Measurements from ENCODE around the gene FAM174C.
"Not testable (repeated sequence)": the region's sequence is repeated elsewhere in the genome, so short reads cannot be mapped to it uniquely, and the experiment has no call there.

FAM174C gene

GRCh38 chr19:1237027-1237659 is 38.2 kb upstream of the FAM174C start:
- DNase-seq (ENCODE audit: low read depth): no peak

GRCh38 chr19:1237754-1238368 is 37.5 kb upstream of the FAM174C start, which contains the start of gene CBARP:
TSS of gene CBARP (minus strand) at chr19:1238005. CDS start at chr19:1236100, 1,905 bp downstream.
- DNase-seq (ENCODE audit: low read depth): no peak

GRCh38 chr19:1238369-1239303 is 36.7 kb upstream of the FAM174C start:
- no peak for DNase-seq (ENCODE audit: low read depth)

- DNase-seq (ENCODE audit: low read depth): no peak
Measured at GRCh38 chr19:1239420-1239795, 35.9 kb upstream of the FAM174C start.

- DNase-seq (ENCODE audit: low read depth): peak; percentile 81
Measured at GRCh38 chr19:1239796-1240737, 35.3 kb upstream of the FAM174C start.

- DNase-seq (ENCODE audit: low read depth): no peak
Measured at GRCh38 chr19:1240925-1241324, 34.4 kb upstream of the FAM174C start.

GRCh38 chr19:1241417-1242095 is 33.8 kb upstream of the FAM174C start, which contains the start of gene ATP5F1D:
TSS of gene ATP5F1D (plus strand) at chr19:1241751. CDS start at chr19:1241851, 100 bp downstream.
- DNase-seq (ENCODE audit: low read depth): peak; percentile 90

GRCh38 chr19:1243768-1244692 is 31.3 kb upstream of the FAM174C start:
- peak; percentile 71 for DNase-seq (ENCODE audit: low read depth)

- DNase-seq (ENCODE audit: low read depth): no peak
Measured at GRCh38 chr19:1244693-1245451, 30.5 kb upstream of the FAM174C start.

GRCh38 chr19:1245494-1246264 is 29.7 kb upstream of the FAM174C start:
- no peak for DNase-seq (ENCODE audit: low read depth)

GRCh38 chr19:1246265-1247087 is 28.9 kb upstream of the FAM174C start:
- DNase-seq (ENCODE audit: low read depth): not testable (repeated sequence)

GRCh38 chr19:1247748-1248138 is 27.6 kb upstream of the FAM174C start:
- no peak for DNase-seq (ENCODE audit: low read depth)

- DNase-seq (ENCODE audit: low read depth): peak; percentile 72
Measured at GRCh38 chr19:1248139-1248785, 27.1 kb upstream of the FAM174C start, which contains the start of gene MIDN. TSS of gene MIDN (plus strand) at chr19:1248583. CDS start at chr19:1250297, 1,714 bp downstream.

- no peak for DNase-seq (ENCODE audit: low read depth)
Measured at GRCh38 chr19:1248786-1249297, 26.5 kb upstream of the FAM174C start.

- peak; percentile 93 for DNase-seq (ENCODE audit: low read depth)
Measured at GRCh38 chr19:1249298-1249989, 25.9 kb upstream of the FAM174C start.

- no peak for DNase-seq (ENCODE audit: low read depth)
Measured at GRCh38 chr19:1249990-1250436, 25.3 kb upstream of the FAM174C start.
